Ectodermal cell (in vitro differentiated cells): ENCODE results near the gene WDR87.

Source experiments
- H3K27ac ChIP-seq: 2 replicates; pipeline ENCODE4 v1.7.0; 2013; ENCODE audit warnings: mild to moderate bottlenecking, low read depth, low read length; ENCODE audit not compliant: insufficient read depth, poor library complexity, severe bottlenecking
- H3K27me3 ChIP-seq: 2 replicates; pipeline ENCODE4 v1.7.0; 2013; ENCODE audit warnings: mild to moderate bottlenecking, low read length; ENCODE audit not compliant: insufficient read depth, control insufficient read depth, poor library complexity, severe bottlenecking
- H3K36me3 ChIP-seq: one replicate; pipeline ENCODE4 v1.7.0; 2013; ENCODE audit warnings: low read length; ENCODE audit not compliant: control insufficient read depth, insufficient read depth
- H3K4me1 ChIP-seq: one replicate; pipeline ENCODE4 v1.7.0; 2013; ENCODE audit warnings: low read length; ENCODE audit not compliant: control insufficient read depth, insufficient read depth
- H3K4me3 ChIP-seq: 2 replicates; pipeline ENCODE4 v1.7.0; 2013; ENCODE audit warnings: low read depth, low read length, control low read depth; ENCODE audit not compliant: insufficient read depth
- H3K9me3 ChIP-seq: 2 replicates; pipeline ENCODE4 v1.7.0; 2013; ENCODE audit warnings: mild to moderate bottlenecking, low read length, moderate library complexity; ENCODE audit not compliant: control insufficient read depth
- WGBS, 2 experiments: methylation state at CpG; one replicate each; pipeline ENCODE4 v1.1.7; 2013; ENCODE audit warnings: missing lambda C conversion rate in 2 of 2; 5-methylcytosine and 5-hydroxymethylcytosine counted together

WDR87 gene

DNA sequence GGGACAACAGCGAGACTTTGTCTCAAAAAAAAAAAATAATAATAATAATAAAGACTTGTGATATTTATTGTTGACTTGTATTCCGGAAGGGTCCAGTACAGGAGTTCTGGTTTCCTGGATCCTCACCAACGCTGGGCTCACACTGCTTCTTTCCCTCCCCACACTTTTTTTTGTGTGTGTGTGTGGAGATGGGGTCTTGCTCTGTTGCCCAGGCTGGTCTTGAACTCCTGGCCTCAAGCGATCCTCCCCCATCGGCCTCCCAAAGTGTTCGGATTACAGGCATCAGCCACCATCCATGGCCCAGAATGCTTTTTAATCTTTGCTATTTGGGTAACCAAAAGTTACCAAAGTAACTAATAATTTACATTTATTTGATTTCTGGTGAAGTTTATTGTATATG is 39.7 kb upstream of the WDR87 start:
- H3K9me3 ChIP-seq, result no peaks in the 10 kb centered on the region
- H3K36me3 ChIP-seq, result no peaks in the 10 kb centered on the region
- no peaks in the 10 kb centered on the region for H3K27me3 ChIP-seq
- 97 to 98% methylated on average over 5 of the region's 6 CpGs for WGBS, 2 experiments
- H3K4me3 ChIP-seq, result no peak overlapping the region
- H3K4me1 ChIP-seq, result peaks cover 10% of the 10 kb centered on the region
- no peak overlapping the region for H3K27ac ChIP-seq

DNA sequence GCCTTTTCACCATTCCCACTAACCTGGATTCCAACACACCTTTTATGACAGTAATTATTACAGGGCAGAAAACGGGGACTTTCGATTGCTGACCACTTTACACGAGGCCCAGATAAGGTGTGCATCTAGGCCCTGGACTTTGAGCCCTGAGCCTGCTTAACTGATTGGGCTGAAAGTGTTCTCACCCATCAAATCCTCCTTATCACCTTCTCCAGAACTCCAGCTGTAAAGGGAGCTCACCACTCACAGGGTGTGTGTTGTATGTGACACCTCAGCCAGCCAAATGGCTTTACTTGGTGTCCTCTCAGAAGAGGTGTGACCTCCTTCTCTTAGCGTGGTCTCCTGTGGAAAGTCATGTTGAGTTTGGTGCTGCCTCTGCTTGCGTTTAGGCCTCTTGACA is 37.1 kb upstream of the WDR87 start:
- Histone ChIP-seq H3K9me3 (no peaks in the 10 kb centered on the region), H3K27me3 (no peaks in the 10 kb centered on the region), H3K4me3 (no peak overlapping the region), H3K36me3 (no peaks in the 10 kb centered on the region), H3K4me1 (peaks cover 10% of the 10 kb centered on the region), H3K27ac (no peak overlapping the region)
- WGBS, 2 experiments, result 88 to 97% methylated on average over 5 of the region's 5 CpGs

DNA sequence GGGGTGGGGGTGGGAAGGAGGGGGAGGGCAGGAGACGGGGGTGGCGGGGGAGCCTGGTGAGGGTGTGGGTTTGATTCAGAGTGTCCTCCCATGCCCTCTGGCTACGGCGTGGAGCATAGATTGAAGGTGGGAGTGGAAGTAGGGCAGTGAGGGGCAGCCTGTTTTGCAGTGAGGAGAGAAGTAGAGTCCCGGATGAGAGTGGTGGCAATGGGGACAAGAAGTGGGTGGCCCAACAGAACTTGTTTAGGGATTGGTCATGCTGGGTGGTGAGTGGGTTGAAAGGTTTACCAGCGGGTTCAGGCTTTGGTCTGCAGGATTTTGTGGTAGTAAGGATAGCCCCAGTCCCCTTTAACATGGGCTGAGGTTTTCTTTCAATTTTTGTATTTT is 36.1 kb upstream of the WDR87 start:
- H3K36me3 ChIP-seq, result no peaks in the 10 kb centered on the region
- WGBS, 2 experiments, result 93 to 94% methylated on average over 6 of the region's 6 CpGs
- H3K9me3 ChIP-seq, result no peaks in the 10 kb centered on the region
- peaks cover 10% of the 10 kb centered on the region for H3K4me1 ChIP-seq
- no peaks in the 10 kb centered on the region for H3K27me3 ChIP-seq
- H3K27ac ChIP-seq, result no peak overlapping the region
- no peak overlapping the region for H3K4me3 ChIP-seq

DNA sequence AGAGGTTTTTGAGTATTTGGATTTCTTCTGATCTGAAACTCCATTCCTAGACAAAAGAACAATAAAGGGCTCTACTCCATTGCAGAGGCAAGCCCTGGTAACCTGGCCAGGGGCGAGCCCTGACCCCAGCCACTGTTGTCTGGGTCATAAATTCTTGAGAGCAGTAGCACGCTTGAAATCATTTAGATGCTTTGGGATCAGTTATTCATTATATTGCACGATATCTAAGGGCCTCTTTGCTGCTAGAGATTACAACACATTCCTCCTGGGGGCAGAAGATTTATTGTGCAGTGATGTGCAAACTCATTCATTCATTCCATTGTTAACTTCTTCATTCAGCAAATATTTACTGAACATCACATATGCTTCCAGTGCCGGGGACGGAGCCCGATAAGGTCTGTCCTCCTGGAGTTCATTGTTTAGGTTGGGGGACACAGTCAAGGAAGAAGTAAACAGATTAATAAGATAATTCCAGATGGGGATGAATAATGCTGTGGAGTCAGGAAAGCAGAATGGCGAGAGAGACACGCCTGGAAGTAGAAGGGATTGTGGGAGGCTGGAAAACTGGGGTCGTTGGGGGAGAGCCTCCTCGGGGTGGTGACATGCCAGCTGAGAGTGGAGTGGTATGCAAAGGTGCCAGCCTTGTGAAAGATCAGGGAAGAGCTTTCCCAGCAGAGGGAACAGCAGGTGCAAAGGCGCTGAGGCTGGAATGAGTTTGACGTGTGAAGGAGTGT is 35.6 kb upstream of the WDR87 start:
- Histone ChIP-seq H3K27ac (no peak overlapping the region), H3K27me3 (no peaks in the 10 kb centered on the region), H3K4me3 (no peak overlapping the region), H3K9me3 (no peaks in the 10 kb centered on the region), H3K4me1 (peaks cover 10% of the 10 kb centered on the region), H3K36me3 (no peaks in the 10 kb centered on the region)
- WGBS, 2 experiments, result 92 to 93% methylated on average over 12 of the region's 12 CpGs

DNA sequence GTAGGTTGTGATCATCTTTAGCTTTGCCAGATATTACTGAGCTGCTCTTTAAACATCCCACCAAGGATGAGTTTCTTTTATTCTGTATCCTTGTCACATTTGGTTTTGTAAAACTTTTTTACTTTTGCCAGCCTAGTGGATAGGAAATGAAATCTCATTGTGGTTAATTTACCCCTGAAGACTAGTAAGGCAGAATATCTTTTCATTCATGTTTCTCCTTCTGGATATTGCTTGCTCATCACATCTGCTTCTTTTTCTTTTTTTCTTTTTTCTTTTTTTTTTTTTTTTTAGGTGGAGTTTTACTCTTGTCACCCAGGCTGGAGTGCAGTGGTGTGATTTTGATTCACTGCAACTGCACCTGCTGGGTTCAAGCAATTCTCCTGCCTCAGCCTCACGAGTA is 32.0 kb upstream of the WDR87 start:
- Histone ChIP-seq H3K27me3 (no peaks in the 10 kb centered on the region), H3K4me3 (no peak overlapping the region), H3K4me1 (peaks cover 16% of the 10 kb centered on the region), H3K36me3 (no peaks in the 10 kb centered on the region), H3K27ac (no peak overlapping the region), H3K9me3 (no peaks in the 10 kb centered on the region)
- WGBS, 2 experiments, result 89 to 95% methylated on average over 1 of the region's 1 CpG

DNA sequence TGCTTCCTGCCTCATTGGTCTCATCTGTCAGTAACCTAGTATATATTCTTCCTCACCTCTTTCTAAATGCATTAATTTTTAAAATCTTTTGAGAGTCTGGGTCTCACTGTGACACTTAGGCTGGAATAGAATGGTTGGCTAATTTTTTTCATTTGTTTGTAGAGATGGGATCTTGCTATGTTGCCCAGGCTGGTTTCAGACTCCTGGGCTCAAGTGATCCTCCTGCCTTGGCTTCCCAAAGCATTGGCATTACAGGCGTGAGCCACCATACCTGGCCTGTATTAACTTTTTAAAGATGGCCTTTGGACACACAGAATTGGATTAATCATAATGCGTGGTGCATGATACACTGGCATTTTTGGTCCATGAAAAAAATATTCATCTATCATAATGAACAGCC is 30.5 kb upstream of the WDR87 start:
- 91 to 95% methylated on average over 2 of the region's 2 CpGs for WGBS, 2 experiments
- peaks cover 27% of the 10 kb centered on the region for H3K4me1 ChIP-seq
- H3K27me3 ChIP-seq, result no peaks in the 10 kb centered on the region
- H3K36me3 ChIP-seq, result no peaks in the 10 kb centered on the region
- H3K9me3 ChIP-seq, result no peaks in the 10 kb centered on the region
- H3K27ac ChIP-seq, result no peak overlapping the region
- H3K4me3 ChIP-seq, result no peak overlapping the region

DNA sequence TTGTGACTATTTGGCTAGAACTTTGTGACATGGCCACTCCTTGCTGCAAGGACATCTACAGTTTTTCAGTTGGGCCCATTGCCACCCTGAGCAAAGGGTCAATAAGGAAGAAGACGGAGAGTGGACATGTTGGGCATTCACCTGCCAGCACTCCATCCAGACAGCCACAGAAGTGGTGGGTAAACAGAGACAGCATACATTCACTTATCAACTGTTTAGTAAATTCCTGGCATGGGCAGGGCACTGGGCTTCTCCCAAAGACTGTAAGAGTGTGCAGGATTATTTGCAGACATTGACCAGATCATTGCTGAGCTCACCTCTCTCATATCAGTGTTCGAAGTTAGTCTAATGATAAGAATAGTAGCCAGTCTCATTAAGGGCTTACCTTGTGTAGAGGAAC is 29.8 kb upstream of the WDR87 start:
- Histone ChIP-seq H3K4me3 (no peak overlapping the region), H3K4me1 (peaks cover 23% of the 10 kb centered on the region), H3K27ac (no peak overlapping the region), H3K27me3 (no peaks in the 10 kb centered on the region), H3K36me3 (no peaks in the 10 kb centered on the region), H3K9me3 (no peaks in the 10 kb centered on the region)
- 92 to 100% methylated on average over 2 of the region's 2 CpGs for WGBS, 2 experiments

DNA sequence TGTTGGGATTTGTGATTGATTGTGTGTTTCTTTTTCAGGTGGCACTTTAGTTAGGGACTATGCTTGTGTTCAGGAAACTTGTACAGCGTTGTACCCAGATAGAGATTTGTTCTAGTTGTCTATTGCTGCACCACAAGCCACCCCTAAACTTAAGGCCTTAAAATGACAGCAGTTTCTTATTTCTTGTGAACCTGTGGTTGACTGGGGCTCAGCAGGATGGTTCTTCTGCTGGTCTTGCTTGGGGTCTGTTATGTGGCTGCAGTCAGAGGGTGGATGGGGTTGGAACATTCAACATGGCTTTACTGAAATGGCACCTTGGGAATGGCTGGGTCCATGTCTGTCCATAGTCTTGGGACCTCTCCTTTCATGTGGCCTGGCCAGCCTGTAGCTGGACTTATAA is 28.9 kb upstream of the WDR87 start:
- Histone ChIP-seq H3K4me3 (no peak overlapping the region), H3K27ac (no peak overlapping the region), H3K27me3 (no peaks in the 10 kb centered on the region), H3K9me3 (no peaks in the 10 kb centered on the region), H3K4me1 (peaks cover 23% of the 10 kb centered on the region), H3K36me3 (no peaks in the 10 kb centered on the region)
- WGBS, 2 experiments, result 89% methylated on average over 1 of the region's 1 CpG; no CpG with 5 or more reads in 1 of the 2 experiments

DNA sequence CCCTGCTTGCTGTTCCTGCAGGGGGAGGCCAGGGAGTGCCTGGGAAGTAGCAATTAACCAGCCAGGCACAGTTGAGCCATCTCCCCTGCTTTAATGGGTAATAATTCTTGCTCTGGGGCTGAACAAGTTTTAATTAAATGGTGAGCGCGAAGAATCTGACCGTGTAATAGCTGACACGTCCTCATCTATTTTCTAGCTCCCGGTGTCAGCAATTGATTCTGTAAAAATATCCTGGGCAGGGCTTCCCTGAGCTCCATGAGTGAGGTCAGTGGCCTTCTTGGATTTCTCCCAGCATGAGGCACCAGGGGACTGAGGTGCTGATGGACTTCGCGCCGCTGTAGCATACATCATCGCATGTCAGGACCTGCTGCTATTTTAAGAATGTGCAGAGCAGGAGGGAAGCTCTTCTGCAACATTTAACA is 27.6 kb upstream of the WDR87 start:
- no peak overlapping the region for H3K27ac ChIP-seq
- no peaks in the 10 kb centered on the region for H3K27me3 ChIP-seq
- no peak overlapping the region for H3K4me3 ChIP-seq
- H3K9me3 ChIP-seq, result no peaks in the 10 kb centered on the region
- H3K4me1 ChIP-seq, result peaks cover 28% of the 10 kb centered on the region
- H3K36me3 ChIP-seq, result no peaks in the 10 kb centered on the region
- WGBS, 2 experiments, result 81 to 87% methylated on average over 9 of the region's 9 CpGs

DNA sequence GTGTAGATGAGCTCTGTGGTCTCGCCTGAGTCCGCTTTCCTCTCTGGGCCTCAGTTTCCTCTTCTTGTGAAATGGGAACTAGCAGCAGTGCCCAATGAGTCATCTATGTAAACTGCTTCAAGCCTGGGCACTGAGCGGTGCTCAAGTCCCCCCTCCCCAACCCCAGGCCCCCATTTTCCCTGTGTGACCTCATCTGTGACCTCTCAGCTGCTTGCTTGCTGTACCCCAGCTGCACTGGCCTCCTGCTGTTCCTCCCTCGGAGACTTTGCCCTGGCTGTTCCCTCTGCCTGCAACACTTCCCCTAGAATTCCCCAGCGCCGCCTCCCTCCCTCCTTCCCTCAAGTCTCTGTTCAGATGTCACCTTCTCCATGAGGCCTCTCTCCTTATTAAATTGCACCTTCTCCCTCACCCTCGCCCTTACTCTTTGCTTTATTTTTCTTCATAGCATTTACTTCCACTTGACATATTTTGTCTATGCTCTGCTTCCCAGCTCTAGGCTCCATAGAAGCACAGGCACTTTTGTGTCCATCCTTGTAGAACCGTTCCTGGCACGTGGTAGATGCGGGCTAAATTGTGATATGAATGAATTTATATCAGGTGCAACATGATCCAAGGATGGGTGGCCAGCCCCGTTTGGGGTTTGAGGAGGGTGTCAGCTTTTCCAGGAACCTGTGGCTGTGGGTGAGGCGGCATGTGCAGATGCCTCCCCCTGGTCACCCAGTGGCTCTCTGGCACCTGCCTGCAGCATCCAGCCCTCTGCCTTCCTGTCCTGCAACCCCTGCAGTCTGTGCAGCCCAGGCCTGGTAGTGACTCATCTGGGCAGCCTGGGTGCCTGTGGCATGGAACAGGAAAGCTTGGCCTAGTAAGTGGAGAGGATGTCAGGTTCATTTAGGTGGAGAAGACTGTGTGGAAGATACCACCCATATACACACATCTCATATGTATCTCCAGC is 26.9 kb upstream of the WDR87 start:
- Histone ChIP-seq H3K36me3 (no peaks in the 10 kb centered on the region), H3K9me3 (no peaks in the 10 kb centered on the region), H3K4me3 (no peak overlapping the region), H3K27me3 (no peaks in the 10 kb centered on the region), H3K4me1 (peaks cover 34% of the 10 kb centered on the region), H3K27ac (no peak overlapping the region)
- WGBS, 2 experiments, result 60 to 61% methylated on average over 12 of the region's 12 CpGs
